ENCODE results near the gene CYP19A1.
A peak's percentile ranks its signal among the peaks of the same experiment; 100 is the strongest.
"Not testable (repeated sequence)": the region's sequence is repeated elsewhere in the genome, so short reads cannot be mapped to it uniquely, and the experiment has no call there.

CYP19A1 gene

GRCh38 chr15:51288143-51289065 lies 50.0 kb downstream of the CYP19A1 start:
- no peak for DNase-seq

- no peak for DNase-seq
These were observed 51.6 kb downstream of the CYP19A1 start for GRCh38 chr15:51286816-51287215.

DNA sequence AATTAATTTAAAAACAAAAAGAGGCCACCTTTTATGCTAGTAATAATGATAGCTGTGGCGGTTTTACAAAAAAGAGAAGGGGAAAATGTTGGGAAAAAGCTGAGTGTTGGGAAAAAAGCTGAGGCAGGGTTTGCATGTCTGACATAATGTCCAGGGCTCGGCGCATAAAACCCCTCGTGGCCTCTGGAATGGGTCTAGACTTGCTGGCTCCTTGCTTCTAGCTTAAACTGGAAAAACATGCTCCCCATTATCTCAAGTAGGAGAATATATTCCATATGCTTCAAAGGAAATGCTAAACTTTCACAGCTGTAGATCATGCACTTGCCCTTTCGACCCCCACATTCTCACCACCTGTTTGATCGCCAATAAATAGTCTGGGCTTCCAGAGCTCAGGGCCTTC lies 53.0 kb downstream of the CYP19A1 start:
- no peak for DNase-seq

DNA sequence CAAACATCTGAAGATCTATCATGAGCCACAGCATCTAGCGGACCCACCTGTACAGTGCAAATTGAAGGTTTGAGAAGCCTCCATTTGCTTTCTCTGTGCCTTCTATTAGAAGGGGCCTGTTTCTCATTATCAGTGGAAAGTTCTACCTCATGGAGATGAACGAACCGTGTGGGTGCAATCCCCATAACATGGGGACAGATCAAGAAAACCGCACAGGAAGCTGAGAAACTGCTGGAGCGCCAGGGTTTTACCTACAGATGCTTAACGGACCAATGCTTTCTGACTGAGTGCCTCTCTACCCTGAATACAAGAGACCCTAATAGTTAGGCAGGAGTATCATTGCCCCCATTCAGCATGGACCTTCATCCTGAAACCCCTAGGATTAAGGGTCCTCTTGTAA lies 53.5 kb downstream of the CYP19A1 start:
- no peak for DNase-seq

DNA sequence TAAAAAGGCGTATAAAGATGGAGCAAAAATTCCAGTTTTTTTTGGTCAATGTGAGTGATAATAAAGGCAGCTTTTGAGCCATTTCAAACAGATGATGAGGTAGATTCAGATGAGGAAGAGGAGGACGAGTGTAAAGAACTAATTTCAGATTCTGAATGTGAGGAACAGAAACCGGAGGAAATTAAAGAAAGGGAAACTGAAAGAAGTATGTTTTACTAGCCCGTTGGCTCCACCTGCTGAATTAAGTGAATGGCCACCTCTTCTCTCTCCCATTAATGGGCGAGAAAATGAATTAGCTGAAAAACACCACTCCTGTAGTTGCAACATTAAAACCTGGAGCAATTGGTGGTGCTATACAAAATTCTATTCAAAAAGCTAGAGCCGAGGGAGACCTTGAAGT lies 55.4 kb downstream of the CYP19A1 start:
- no peak for DNase-seq

- DNase-seq: not testable (repeated sequence)
These were observed 56.2 kb downstream of the CYP19A1 start for GRCh38 chr15:51282241-51282640.

GRCh38 chr15:51281368-51281967 lies 56.9 kb downstream of the CYP19A1 start:
- no peak for DNase-seq

GRCh38 chr15:51280838-51281237 lies 57.6 kb downstream of the CYP19A1 start:
- DNase-seq: no peak

DNA sequence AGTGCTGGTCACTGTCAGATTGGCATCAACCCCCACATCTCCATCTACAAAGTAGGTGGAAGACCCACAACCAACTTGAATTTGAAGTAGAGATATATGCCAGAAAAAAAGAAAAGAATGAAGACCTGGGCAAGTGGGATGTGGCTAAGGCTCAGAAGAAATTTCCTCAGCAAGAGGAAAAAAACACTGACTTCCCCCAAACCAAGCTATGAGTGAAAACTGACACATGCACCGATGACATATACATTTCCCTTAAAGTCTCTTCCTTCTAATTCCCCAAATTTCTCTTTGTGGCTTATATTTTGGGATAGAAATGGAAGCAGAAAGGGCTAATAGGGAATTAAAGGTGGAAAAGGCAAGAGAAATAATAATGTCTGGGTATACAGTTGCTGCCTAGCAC lies 59.0 kb downstream of the CYP19A1 start:
- no peak for DNase-seq

DNA sequence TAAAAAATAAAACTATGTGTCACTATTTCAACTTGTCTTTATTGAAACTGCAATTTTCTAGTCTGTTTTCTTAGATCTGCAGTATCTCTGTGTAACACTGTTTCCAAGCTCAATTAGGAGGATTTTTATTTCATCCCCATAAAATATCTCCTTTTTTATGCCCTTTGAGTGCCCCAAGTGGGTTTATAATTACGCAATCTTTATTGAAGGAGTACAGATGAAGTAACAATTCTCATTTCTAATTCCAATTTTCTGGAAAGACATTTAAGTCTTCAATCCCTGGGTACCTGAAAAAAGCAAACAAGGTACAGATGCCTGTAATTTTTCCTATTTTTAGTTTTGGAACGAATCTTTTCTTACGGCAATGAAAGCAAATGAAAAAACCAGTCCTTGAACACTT lies 61.3 kb downstream of the CYP19A1 start:
- DNase-seq: no peak

GRCh38 chr15:51274956-51275355 lies 63.4 kb downstream of the CYP19A1 start:
- no peak for DNase-seq

DNA sequence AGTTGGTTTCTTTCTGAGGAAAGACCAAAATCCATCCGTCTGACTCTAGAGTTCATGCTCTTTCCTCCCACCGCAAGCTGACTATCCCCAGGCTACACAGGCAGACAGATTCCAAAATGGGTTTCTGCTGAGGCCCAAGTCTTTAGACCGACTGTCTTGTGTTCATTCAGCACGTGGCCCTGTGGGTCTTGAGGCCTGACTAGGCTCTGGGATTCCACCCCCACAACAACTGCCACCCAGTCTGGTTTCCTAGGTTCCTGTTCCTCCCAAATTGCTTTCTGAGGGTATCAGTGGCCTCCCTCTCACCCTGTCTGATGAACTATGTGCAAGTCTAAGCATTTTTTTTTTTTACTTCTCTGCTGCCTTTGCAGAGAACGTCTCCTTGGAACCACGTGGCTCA lies 67.7 kb downstream of the CYP19A1 start:
- no peak for DNase-seq

DNA sequence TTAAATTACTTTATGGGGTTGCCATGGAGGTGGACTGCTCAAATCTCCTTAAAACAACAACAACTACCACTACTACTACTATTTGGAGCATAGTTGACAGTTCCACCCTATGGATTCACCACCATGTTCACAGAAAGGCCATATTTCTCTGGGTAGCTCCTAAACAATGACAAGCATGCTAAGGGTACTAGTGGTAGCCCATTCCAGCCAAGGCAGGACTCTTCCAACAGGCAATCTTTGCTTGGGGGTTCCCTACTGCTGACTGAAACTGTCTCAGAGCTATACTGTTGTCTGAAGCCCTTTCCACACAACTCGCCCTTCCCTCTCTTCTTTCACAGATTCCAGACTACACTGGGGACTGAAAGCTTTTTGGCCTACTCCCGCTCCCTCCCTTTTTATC lies 68.9 kb downstream of the CYP19A1 start:
- DNase-seq: no peak

GRCh38 chr15:51267703-51268083 lies 70.7 kb downstream of the CYP19A1 start:
- DNase-seq: peak; percentile 6

- no peak for DNase-seq
These were observed 71.2 kb downstream of the CYP19A1 start for GRCh38 chr15:51267051-51267702.

DNA sequence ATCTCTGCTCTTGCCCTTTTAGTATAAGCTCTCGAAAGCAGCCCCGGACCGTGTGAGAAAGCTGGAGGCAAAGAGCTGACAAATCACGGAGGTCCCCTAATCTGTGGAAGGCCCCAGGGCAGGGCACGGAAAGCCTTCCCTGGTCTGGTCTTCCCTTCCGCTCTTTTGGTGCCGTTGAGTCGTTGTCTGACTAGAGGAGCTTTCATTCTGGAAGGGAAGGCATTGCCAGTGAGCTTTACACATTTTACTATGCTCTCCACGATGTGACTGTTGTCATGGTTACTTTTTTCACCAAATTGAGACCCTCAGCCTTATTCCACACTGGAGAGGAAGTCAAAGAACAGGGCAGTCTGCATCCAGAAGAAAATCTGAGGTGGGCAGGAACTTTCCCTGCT lies 71.7 kb downstream of the CYP19A1 start:
- DNase-seq: no peak

DNA sequence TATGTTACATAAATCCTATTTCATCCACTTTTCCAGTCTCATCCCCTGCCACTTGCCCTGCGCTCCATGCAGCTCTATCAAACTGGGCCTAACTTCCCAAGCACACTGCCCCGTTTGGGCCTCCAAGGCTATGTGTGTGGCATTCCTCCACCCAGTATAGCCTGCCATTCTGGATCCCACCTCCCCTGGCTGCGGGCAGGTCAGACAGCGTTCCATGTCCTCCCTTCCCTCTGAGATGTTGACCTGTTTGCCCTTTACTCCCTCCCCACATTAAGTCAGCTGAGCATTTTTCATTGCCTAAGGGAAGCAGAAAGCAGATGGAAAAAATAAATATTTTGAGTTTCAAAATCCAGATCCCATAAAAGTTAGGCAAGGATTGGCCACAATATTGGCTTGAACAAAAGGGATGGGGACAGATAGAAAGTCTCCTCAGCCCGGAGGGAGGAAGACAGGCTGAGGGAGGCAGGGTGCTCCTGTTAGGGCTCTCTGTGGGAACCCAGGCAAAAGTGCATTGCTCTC lies 73.3 kb downstream of the CYP19A1 start:
- DNase-seq: no peak

DNA sequence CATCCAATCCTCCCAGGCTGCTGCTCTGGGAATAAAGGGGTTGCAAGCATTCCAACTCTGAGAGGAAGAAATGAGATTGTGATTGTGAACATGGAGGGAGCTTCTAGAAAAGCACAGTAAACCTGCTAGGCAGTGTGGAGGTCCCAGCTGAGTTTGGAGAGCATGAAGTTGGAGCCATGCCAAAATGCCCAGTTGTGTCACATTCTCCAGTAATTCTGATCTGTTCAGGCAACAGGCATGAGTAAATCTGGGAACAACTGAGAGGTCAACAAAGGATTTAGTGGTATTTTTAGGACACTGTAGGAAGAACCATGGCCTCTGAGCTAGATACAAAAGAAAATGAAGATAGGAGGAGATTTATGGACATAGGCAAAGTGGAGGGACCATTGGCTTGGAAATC lies 74.7 kb downstream of the CYP19A1 start:
- DNase-seq: no peak

DNA sequence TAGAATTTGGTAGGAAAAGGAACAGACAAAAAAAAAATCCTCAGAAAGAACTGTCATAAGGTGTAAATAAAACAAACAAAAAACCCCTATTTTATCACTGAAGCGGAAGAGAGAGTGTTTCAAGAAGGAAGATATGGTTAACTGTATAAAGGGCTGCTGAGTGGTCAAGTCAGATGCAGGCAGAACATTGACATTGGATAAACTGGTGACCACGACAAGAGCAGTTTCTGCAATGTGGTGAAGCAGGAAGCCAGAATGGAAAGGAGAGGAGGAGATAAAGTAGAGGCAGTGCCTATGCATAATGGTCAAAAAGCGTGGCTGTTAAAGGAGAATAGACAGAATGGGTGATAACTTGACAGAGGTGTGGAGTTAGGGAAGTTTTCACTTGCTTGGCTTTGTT lies 75.3 kb downstream of the CYP19A1 start:
- DNase-seq: no peak

GRCh38 chr15:51262463-51262862 lies 75.9 kb downstream of the CYP19A1 start:
- DNase-seq: no peak

DNA sequence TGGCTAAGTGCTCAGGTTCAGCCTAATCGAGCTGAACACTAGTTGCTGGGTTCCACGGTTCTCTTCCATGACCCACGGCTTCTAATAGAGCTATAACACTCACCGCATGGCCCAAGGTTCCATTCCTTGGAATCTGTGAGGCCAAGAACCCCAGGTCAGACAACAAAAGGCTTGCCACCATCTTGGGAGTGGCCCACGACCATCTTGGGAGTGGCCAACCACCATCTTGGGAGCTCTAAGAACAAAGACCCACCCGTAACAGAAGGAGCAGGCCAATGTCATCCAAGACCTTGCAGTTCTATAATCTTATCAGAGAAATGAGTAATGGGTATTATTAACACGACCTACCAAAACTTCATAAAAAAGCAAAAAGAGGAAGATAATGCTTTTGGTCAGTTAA lies 77.3 kb downstream of the CYP19A1 start:
- DNase-seq: not testable (repeated sequence)

GRCh38 chr15:51260202-51260601 lies 78.2 kb downstream of the CYP19A1 start:
- no peak for DNase-seq

- no peak for DNase-seq
These were observed 82.9 kb downstream of the CYP19A1 start for GRCh38 chr15:51255533-51255932.

- DNase-seq: no peak
These were observed 85.0 kb downstream of the CYP19A1 start for GRCh38 chr15:51253366-51253765.
